ENCODE measurements around the gene AUTS2. TPM values are rescaled to one million over a fixed set of nuclear protein-coding genes. Genes with fewer than 3 reads are reported as not detected.

Gene AUTS2
- total and polyA plus RNA-seq, 9 of the 15 experiments (the other 6 are each of a cell fraction or from before 2014, with no cell fraction given), result 0.58 TPM; not detected in 8

DNA sequence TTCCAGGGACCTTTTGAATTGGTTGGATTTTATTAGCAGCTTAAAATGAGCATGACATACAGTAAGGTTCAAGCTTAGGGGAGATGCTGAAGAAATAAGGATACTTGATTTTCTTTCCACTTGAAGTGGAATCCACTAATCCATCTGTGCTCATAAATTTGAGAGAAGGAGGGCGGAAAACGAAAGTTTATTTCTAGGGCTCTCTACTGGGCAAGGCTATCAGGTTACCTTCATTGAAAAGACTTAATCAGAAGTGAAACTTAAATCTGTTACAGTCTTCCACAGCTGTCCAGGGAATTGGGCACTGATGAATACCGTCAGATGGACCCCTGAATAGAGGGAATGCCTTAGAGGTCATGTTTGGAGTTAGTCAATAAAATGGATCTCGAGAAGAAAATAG is 21.8 kb downstream of the AUTS2 start:
- Histone ChIP-seq H3K36me3 (ENCODE audit: control insufficient read depth, insufficient read depth, low read length) (no peaks in the 10 kb centered on the region), H3K9me3 (replicated peaks; ENCODE audit: control insufficient read depth, insufficient read depth, low read depth, low read length) (no peaks in the 10 kb centered on the region), H3K4me2 (ENCODE audit: insufficient read depth, low read length) (no peak overlapping the region), H4K20me1 (replicated peaks; ENCODE audit: control insufficient read depth, insufficient read depth, low read length) (no peaks in the 10 kb centered on the region), H2AFZ (ENCODE audit: low read depth, low read length) (no peak overlapping the region), H3K4me1 (replicated peaks in 1 of 2; ENCODE audit: control insufficient read depth in 2 of 2, insufficient read depth in 2 of 2, low read length in 2 of 2) (no peaks in the 10 kb centered on the region), H3K79me2 (ENCODE audit: control insufficient read depth, insufficient read depth, low read length) (no peaks in the 10 kb centered on the region), H3K4me3 (no peak overlapping the region), H3K9me1 (ENCODE audit: control insufficient read depth, insufficient read depth, low read length) (no peaks in the 10 kb centered on the region), H3K9ac (ENCODE audit: insufficient read depth in 1 of 2, low read depth in 2 of 2, low read length in 2 of 2) (no peak overlapping the region), H3K27me3 (ENCODE audit: control insufficient read depth in 2 of 2, insufficient read depth in 2 of 2, low read length in 2 of 2) (no peaks in the 10 kb centered on the region), H3K27ac (ENCODE audit: extremely low read depth, low read depth, low read length) (no peak overlapping the region)
- in situ Hi-C loops (cut with MboI), result no loop called here
- 1% methylated on average over 4 of the region's 4 CpGs for whole genome bisulfite sequencing (ENCODE audit: insufficient coverage, low coverage, missing lambda C conversion rate)
- no peak for ATAC-seq
- no peak for FAIRE-seq
- DNase-seq (ENCODE audit: extremely low read depth in 1 of 4, low spot score in 3 of 4), result no peak
- POLR2A ChIA-PET, result interaction anchor here (0.8 kb wide), 1 partner anchor 24 kb away, joined by 3 read pairs; no protein-coding TSS in a partner anchor
- BruUV-seq (replicated peaks), result no TSS peak
- CTCF ChIA-PET (ENCODE audit: low intra/inter-chr PET ratio), result no interaction called here
- intact Hi-C loops (cut with micrococcal nuclease), result no loop called here
- TF ChIP-seq NCOA6 (IDR thresholded peaks at IDR 0.05) (no peak), CEBPG (CRISPR knock-in tag; IDR thresholded peaks at IDR 0.05) (no peak), CEBPG (tag; conservative IDR thresholded peaks at IDR 0.05 in 1 of 2, IDR thresholded peaks at IDR 0.05 in 1 of 2) (no peak), MECOM (CRISPR knock-in tag; IDR thresholded peaks at IDR 0.05) (no peak), HIVEP1 (CRISPR knock-in tag; IDR thresholded peaks at IDR 0.05) (no peak), BRF1 (IDR thresholded peaks at IDR 0.05; ENCODE audit: borderline replicate concordance, extremely low read depth, insufficient read length) (no peak)
- TF ChIP-seq, protein P1, sequence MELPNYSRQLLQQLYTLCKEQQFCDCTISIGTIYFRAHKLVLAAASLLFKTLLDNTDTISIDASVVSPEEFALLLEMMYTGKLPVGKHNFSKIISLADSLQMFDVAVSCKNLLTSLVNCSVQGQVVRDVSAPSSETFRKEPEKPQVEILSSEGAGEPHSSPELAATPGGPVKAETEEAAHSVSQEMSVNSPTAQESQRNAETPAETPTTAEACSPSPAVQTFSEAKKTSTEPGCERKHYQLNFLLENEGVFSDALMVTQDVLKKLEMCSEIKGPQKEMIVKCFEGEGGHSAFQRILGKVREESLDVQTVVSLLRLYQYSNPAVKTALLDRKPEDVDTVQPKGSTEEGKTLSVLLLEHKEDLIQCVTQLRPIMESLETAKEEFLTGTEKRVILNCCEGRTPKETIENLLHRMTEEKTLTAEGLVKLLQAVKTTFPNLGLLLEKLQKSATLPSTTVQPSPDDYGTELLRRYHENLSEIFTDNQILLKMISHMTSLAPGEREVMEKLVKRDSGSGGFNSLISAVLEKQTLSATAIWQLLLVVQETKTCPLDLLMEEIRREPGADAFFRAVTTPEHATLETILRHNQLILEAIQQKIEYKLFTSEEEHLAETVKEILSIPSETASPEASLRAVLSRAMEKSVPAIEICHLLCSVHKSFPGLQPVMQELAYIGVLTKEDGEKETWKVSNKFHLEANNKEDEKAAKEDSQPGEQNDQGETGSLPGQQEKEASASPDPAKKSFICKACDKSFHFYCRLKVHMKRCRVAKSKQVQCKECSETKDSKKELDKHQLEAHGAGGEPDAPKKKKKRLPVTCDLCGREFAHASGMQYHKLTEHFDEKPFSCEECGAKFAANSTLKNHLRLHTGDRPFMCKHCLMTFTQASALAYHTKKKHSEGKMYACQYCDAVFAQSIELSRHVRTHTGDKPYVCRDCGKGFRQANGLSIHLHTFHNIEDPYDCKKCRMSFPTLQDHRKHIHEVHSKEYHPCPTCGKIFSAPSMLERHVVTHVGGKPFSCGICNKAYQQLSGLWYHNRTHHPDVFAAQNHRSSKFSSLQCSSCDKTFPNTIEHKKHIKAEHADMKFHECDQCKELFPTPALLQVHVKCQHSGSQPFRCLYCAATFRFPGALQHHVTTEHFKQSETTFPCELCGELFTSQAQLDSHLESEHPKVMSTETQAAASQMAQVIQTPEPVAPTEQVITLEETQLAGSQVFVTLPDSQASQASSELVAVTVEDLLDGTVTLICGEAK (IDR thresholded peaks at IDR 0.05), result no peak
- TF ChIP-seq, protein P1 (CRISPR knock-in tag; IDR thresholded peaks at IDR 0.05), result no peak
- TF ChIP-seq, protein P2, sequence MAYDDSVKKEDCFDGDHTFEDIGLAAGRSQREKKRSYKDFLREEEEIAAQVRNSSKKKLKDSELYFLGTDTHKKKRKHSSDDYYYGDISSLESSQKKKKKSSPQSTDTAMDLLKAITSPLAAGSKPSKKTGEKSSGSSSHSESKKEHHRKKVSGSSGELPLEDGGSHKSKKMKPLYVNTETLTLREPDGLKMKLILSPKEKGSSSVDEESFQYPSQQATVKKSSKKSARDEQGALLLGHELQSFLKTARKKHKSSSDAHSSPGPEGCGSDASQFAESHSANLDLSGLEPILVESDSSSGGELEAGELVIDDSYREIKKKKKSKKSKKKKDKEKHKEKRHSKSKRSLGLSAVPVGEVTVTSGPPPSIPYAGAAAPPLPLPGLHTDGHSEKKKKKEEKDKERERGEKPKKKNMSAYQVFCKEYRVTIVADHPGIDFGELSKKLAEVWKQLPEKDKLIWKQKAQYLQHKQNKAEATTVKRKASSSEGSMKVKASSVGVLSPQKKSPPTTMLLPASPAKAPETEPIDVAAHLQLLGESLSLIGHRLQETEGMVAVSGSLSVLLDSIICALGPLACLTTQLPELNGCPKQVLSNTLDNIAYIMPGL (CRISPR knock-in tag; IDR thresholded peaks at IDR 0.05), result no peak
- TF ChIP-seq, protein P3, sequence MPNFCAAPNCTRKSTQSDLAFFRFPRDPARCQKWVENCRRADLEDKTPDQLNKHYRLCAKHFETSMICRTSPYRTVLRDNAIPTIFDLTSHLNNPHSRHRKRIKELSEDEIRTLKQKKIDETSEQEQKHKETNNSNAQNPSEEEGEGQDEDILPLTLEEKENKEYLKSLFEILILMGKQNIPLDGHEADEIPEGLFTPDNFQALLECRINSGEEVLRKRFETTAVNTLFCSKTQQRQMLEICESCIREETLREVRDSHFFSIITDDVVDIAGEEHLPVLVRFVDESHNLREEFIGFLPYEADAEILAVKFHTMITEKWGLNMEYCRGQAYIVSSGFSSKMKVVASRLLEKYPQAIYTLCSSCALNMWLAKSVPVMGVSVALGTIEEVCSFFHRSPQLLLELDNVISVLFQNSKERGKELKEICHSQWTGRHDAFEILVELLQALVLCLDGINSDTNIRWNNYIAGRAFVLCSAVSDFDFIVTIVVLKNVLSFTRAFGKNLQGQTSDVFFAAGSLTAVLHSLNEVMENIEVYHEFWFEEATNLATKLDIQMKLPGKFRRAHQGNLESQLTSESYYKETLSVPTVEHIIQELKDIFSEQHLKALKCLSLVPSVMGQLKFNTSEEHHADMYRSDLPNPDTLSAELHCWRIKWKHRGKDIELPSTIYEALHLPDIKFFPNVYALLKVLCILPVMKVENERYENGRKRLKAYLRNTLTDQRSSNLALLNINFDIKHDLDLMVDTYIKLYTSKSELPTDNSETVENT (CRISPR knock-in tag; IDR thresholded peaks at IDR 0.05), result no peak
